CD14-positive monocyte (primary cell): ENCODE data around the gene AMTN. TPM values are rescaled to one million over a fixed set of nuclear protein-coding genes. Genes with fewer than 3 reads are reported as not detected.

Source experiments
- DNase-seq, 3 donors: peaks; one replicate each; pipeline ENCODE4 v3.0.0-alpha.2; 2011 to 2022
- H2AFZ ChIP-seq: 2 replicates; pipeline ENCODE4 v1.6.0; 2012; ENCODE audit warnings: mild to moderate bottlenecking, low read depth, low read length, inconsistent platforms; ENCODE audit not compliant: insufficient read depth, poor library complexity, severe bottlenecking
- H3K27ac ChIP-seq, 2 donors: 1 replicate in 1 of 2; 2 replicates in 1 of 2; pipeline ENCODE4 v1.5.1; 2012 to 2013; ENCODE audit warnings: low read length in 2 of 2, control low read depth in 1 of 2, inconsistent platforms in 1 of 2, low read depth in 1 of 2, mild to moderate bottlenecking in 1 of 2
- H3K27me3 ChIP-seq, 2 donors: one replicate each; pipeline versions ENCODE4 v1.6.0 to v1.6.1; 2011 to 2013; ENCODE audit warnings: low read length in 2 of 2; ENCODE audit not compliant: control insufficient read depth in 2 of 2, insufficient read depth in 2 of 2
- H3K36me3 ChIP-seq, 2 donors: replicated peaks in 1 of 2; 1 replicate in 1 of 2; 2 replicates in 1 of 2; pipeline versions ENCODE4 v1.5.1 to v1.6.1; 2012 to 2013; ENCODE audit warnings: low read length in 2 of 2, control low read depth in 1 of 2, inconsistent platforms in 1 of 2, mild to moderate bottlenecking in 1 of 2; ENCODE audit not compliant: insufficient read depth in 2 of 2, control insufficient read depth in 1 of 2
- H3K4me1 ChIP-seq, 2 donors: 1 replicate in 1 of 2; 2 replicates in 1 of 2; pipeline versions ENCODE4 v1.5.1 to v1.6.1; 2012 to 2013; ENCODE audit warnings: low read length in 2 of 2, control low read depth in 1 of 2, inconsistent platforms in 1 of 2, mild to moderate bottlenecking in 1 of 2, moderate library complexity in 1 of 2; ENCODE audit not compliant: insufficient read depth in 2 of 2, control insufficient read depth in 1 of 2
- H3K4me2 ChIP-seq: replicated peaks from 2 replicates; pipeline ENCODE3; 2012; ENCODE audit warnings: low read length, moderate library complexity, mild to moderate bottlenecking; ENCODE audit not compliant: poor library complexity, severe bottlenecking; ENCODE audit errors: extremely low read depth
- H3K4me3 ChIP-seq, 3 experiments: fragments of 200-600 bp in 1 of 3; sonication (generic) in 1 of 3; replicated peaks in 1 of 3; 1 replicate in 2 of 3; 2 replicates in 1 of 3; pipeline ENCODE4 v1.5.1; 2011 to 2013; ENCODE audit warnings: low read length in 3 of 3, mild to moderate bottlenecking in 3 of 3, control low read depth in 2 of 3, low read depth in 2 of 3, inconsistent platforms in 1 of 3, moderate library complexity in 1 of 3
- H3K79me2 ChIP-seq: 2 replicates; pipeline ENCODE4 v1.6.0; 2012; ENCODE audit warnings: mild to moderate bottlenecking, control low read depth, inconsistent platforms, low read length, moderate library complexity; ENCODE audit not compliant: insufficient read depth
- H3K9ac ChIP-seq: 2 replicates; pipeline ENCODE4 v1.6.0; 2017; ENCODE audit warnings: low read length, mild to moderate bottlenecking; ENCODE audit not compliant: insufficient read depth, poor library complexity, severe bottlenecking
- H3K9me3 ChIP-seq, 2 donors: replicated peaks in 1 of 2; 1 replicate in 1 of 2; 2 replicates in 1 of 2; pipeline versions ENCODE4 v1.5.1 to v1.6.1; 2012 to 2013; ENCODE audit warnings: low read length in 2 of 2, control low read depth in 1 of 2; ENCODE audit not compliant: control insufficient read depth in 1 of 2, insufficient read depth in 1 of 2
- H4K20me1 ChIP-seq: 2 replicates; pipeline ENCODE4 v1.6.0; 2012; ENCODE audit warnings: mild to moderate bottlenecking, low read length, control low read depth, moderate library complexity; ENCODE audit not compliant: insufficient read depth
- H3K27ac Mint-ChIP-seq, 7 donors: one replicate each; pipeline ENCODE4 v1.8.0; 2020; ENCODE audit warnings: mild to moderate bottlenecking in 7 of 7, mixed read lengths in 7 of 7, moderate library complexity in 6 of 7, inconsistent platforms in 2 of 7
- H3K27me3 Mint-ChIP-seq, 3 donors: one replicate each; pipeline ENCODE4 v1.8.0; 2021 to 2022; ENCODE audit warnings: low read depth in 3 of 3, mild to moderate bottlenecking in 3 of 3, mixed read lengths in 3 of 3, moderate library complexity in 3 of 3, inconsistent platforms in 1 of 3
- H3K36me3 Mint-ChIP-seq, 2 donors: one replicate each; pipeline ENCODE4 v1.8.0; 2020; ENCODE audit warnings: mixed read lengths in 2 of 2, inconsistent platforms in 1 of 2, mild to moderate bottlenecking in 1 of 2
- H3K4me1 Mint-ChIP-seq: one replicate; pipeline ENCODE4 v1.8.0; 2020; ENCODE audit warnings: mild to moderate bottlenecking, mixed read lengths
- H3K4me3 Mint-ChIP-seq, 2 donors: one replicate each; pipeline ENCODE4 v1.8.0; 2020; ENCODE audit warnings: mild to moderate bottlenecking in 2 of 2, mixed read lengths in 2 of 2, moderate library complexity in 1 of 2
- H3K9me3 Mint-ChIP-seq, 7 donors: one replicate each; pipeline ENCODE4 v1.8.0; 2020 to 2022; ENCODE audit warnings: mixed read lengths in 7 of 7, mild to moderate bottlenecking in 6 of 7, moderate library complexity in 6 of 7, inconsistent platforms in 2 of 7
- WGBS: methylation state at CpG from one replicate; pipeline ENCODE4 v1.1.5; 2013; ENCODE audit warnings: missing lambda C conversion rate; ENCODE audit not compliant: insufficient coverage; 5-methylcytosine and 5-hydroxymethylcytosine counted together
- intact Hi-C, 2 donors: fragments of 100-400 bp; cut with micrococcal nuclease; formaldehyde crosslinking; loops; one replicate each; pipeline versions ENCODE4 v1.15.0 to v1.15.1; 2023
- polyA plus RNA-seq, 3 donors: library from polyadenylated mRNA; depleted of rRNA in 1 of 3; unstranded in 2 of 3; stranded (reverse) in 1 of 3; fragments of 300-500 nt in 2 of 3; fragments of >200 nt in 1 of 3; fragmentation: Illumina TruSeq in 2 of 3; gene quantifications; 1 replicate in 2 of 3; 2 replicates in 1 of 3; pipeline ENCODE4 v1.2.3, GENCODE V29; 2012 to 2021
- TF ChIP-seq, protein P1 (sequence below): fragments of 200-600 bp; IDR thresholded peaks from one replicate; pipeline ENCODE4 v1.8.0; 2022; ENCODE audit warnings: antibody characterized with exemption, mild to moderate bottlenecking

Gene AMTN
- polyA plus RNA-seq, 3 donors = not detected

DNA sequence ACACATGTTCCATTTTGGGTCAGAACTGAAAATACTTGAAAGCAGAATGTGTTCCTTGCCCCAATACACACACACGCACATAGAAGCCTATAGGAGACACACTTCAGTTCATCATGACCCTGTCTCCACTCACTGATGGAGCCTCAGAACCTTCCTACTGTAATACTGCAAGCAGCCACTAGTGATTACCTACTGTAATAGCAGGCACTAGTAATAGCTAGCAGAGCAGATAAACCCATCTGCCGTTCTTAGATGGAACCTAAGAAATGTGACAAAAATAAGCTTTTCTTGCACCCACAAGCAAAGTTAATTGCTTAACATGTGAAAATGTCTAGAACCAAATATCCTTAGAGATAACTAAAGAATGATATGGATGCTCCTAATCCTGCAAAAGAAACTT lies 13.6 kb downstream of the AMTN start:
- intact Hi-C loops = no loop called here

DNA sequence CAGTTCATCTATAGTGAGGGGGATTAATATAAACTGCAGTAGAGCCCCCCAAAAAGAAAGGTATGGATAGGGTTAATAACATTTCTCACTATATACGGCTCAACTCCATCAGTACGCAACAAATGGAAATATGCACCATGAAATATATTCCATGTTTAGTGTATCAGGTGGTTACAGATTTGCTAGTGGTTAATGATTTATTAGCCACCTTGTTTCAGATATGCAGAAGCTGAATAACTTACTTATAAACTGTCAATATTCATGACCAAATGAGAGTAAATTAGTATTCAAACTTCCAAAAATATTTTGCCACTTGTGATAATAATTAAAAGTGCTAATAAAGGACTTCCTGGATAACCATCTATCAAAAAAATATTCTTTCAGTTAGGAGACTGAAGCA lies 14.8 kb downstream of the AMTN start:
- intact Hi-C loops = no loop called here
- WGBS = no CpG with 5 or more reads among the region's 2 CpGs
- Histone ChIP-seq H3K79me2 (no peaks in the 10 kb centered on the region), H3K9me3 (no peaks in the 10 kb centered on the region), H4K20me1 (no peaks in the 10 kb centered on the region), H3K4me2 (no peak overlapping the region), H3K27ac (no peak overlapping the region), H3K4me3 (no peak overlapping the region), H3K36me3 (no peaks in the 10 kb centered on the region), H2AFZ (no peak overlapping the region), H3K27me3 (no peaks in the 10 kb centered on the region), H3K9ac (no peak overlapping the region), H3K4me1 (no peaks in the 10 kb centered on the region)
- no peaks in the 10 kb centered on the region for H3K27me3 Mint-ChIP-seq
- no peak overlapping the region for H3K27ac Mint-ChIP-seq
- no peak overlapping the region for H3K4me3 Mint-ChIP-seq
- TF ChIP-seq, protein P1, sequence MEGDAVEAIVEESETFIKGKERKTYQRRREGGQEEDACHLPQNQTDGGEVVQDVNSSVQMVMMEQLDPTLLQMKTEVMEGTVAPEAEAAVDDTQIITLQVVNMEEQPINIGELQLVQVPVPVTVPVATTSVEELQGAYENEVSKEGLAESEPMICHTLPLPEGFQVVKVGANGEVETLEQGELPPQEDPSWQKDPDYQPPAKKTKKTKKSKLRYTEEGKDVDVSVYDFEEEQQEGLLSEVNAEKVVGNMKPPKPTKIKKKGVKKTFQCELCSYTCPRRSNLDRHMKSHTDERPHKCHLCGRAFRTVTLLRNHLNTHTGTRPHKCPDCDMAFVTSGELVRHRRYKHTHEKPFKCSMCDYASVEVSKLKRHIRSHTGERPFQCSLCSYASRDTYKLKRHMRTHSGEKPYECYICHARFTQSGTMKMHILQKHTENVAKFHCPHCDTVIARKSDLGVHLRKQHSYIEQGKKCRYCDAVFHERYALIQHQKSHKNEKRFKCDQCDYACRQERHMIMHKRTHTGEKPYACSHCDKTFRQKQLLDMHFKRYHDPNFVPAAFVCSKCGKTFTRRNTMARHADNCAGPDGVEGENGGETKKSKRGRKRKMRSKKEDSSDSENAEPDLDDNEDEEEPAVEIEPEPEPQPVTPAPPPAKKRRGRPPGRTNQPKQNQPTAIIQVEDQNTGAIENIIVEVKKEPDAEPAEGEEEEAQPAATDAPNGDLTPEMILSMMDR = no peak
- no peaks in the 10 kb centered on the region for H3K36me3 Mint-ChIP-seq
- no peaks in the 10 kb centered on the region for H3K4me1 Mint-ChIP-seq
- peaks cover 0 to 3% (median 0%) of the 10 kb centered on the region in 7 donors for H3K9me3 Mint-ChIP-seq
- no peak for DNase-seq

More for the DNA sequence above, 13.6 kb downstream of the AMTN start:
- Mint-ChIP-seq H3K9me3 (peaks cover 0 to 2% (median 0%) of the 10 kb centered on the region in 7 donors), H3K27ac (no peak overlapping the region), H3K36me3 (no peaks in the 10 kb centered on the region), H3K4me1 (no peaks in the 10 kb centered on the region), H3K4me3 (no peak overlapping the region), H3K27me3 (no peaks in the 10 kb centered on the region)
- no peaks in the 10 kb centered on the region for H4K20me1 ChIP-seq
- H3K4me1 ChIP-seq = no peaks in the 10 kb centered on the region
- 80% methylated on average over 1 of the region's 2 CpGs for WGBS
- no peaks in the 10 kb centered on the region for H3K9me3 ChIP-seq
- no peaks in the 10 kb centered on the region for H3K79me2 ChIP-seq
- H3K36me3 ChIP-seq = no peaks in the 10 kb centered on the region
- H2AFZ ChIP-seq = no peak overlapping the region
- H3K27ac ChIP-seq = no peak overlapping the region
- no peak overlapping the region for H3K9ac ChIP-seq
- no peak overlapping the region for H3K4me2 ChIP-seq
- DNase-seq = no peak
- H3K4me3 ChIP-seq = no peak overlapping the region
- TF ChIP-seq, protein P1 = no peak
- H3K27me3 ChIP-seq = no peaks in the 10 kb centered on the region
